Measurements from ENCODE around the gene CA10. TPM values are rescaled to one million over a fixed set of nuclear protein-coding genes. Genes with fewer than 3 reads are reported as not detected.

CA10 gene
- total RNA-seq, 1 experiment from 2014 or later: 0.46 TPM

GRCh38 chr17:51827140-51827539 lies 331.4 kb downstream of the CA10 start:
- H4K8ac ChIP-seq (replicated peaks; ENCODE audit: insufficient read length, low read depth, low read length): no peak overlapping the region
- no CpG with 5 or more reads among the region's 1 CpG for WGBS (ENCODE audit: extremely low coverage, insufficient read length, low lambda C conversion rate)
- Mint-ChIP-seq H3K36me3 (ENCODE audit: insufficient read depth in 1 of 3, low read depth in 3 of 3) (no peaks in the 10 kb centered on the region), H3K9me3 (no peaks in the 10 kb centered on the region; a peak in 1 of 5 replicates), H3K4me3 (no peak overlapping the region), H3K4me1 (peaks cover 7 to 12% of the 10 kb centered on the region in 2 experiments), H3K27ac (no peak overlapping the region), H3K27me3 (ENCODE audit: low read depth) (no peaks in the 10 kb centered on the region)
- no peak overlapping the region for H2BK120ac ChIP-seq (ENCODE audit: low read depth, low read length, poor library complexity, severe bottlenecking)
- no peak overlapping the region for H3K9ac ChIP-seq (ENCODE audit: extremely low read depth, insufficient read length, low read length)
- H4K20me1 ChIP-seq (ENCODE audit: control insufficient read depth, insufficient read depth, insufficient read length): no peaks in the 10 kb centered on the region
- no peak overlapping the region for H3K4ac ChIP-seq (ENCODE audit: low read depth, low read length)
- no peaks in the 10 kb centered on the region for H3K79me2 ChIP-seq (ENCODE audit: insufficient read depth, low read length)
- H2AK5ac ChIP-seq (ENCODE audit: insufficient read length, low read length): no peak overlapping the region
- no peak overlapping the region for H2BK12ac ChIP-seq (ENCODE audit: insufficient read length, low read depth, low read length)
- H2BK5ac ChIP-seq (ENCODE audit: insufficient read length, low read length): no peak overlapping the region
- no peaks in the 10 kb centered on the region for H3K79me1 ChIP-seq (ENCODE audit: insufficient read depth, low read depth, low read length, poor library complexity, severe bottlenecking)
- H2AFZ ChIP-seq (ENCODE audit: low read length): no peak overlapping the region
- H3K56ac ChIP-seq (ENCODE audit: insufficient read length, low read depth, low read length): no peak overlapping the region
- H3K4me2 ChIP-seq (ENCODE audit: insufficient read depth, insufficient read length, low read length): no peak overlapping the region
- no peak for DNase-seq
- H3K9me3 ChIP-seq (ENCODE audit: control insufficient read depth, low read depth, low read length): no peaks in the 10 kb centered on the region
- no peaks in the 10 kb centered on the region for H3K4me1 ChIP-seq (ENCODE audit: insufficient read depth, low read length)
- no peaks in the 10 kb centered on the region for H3K27me3 ChIP-seq (ENCODE audit: insufficient read depth, low read length)
- H3T11ph ChIP-seq (ENCODE audit: low read length): no peak overlapping the region
- H3K23ac ChIP-seq (ENCODE audit: insufficient read length, low read depth, low read length): no peak overlapping the region
- H3K27ac ChIP-seq (ENCODE audit: insufficient read length, low read depth, low read length): no peak overlapping the region
- no peak overlapping the region for H2BK20ac ChIP-seq (ENCODE audit: low read depth, low read length, poor library complexity, severe bottlenecking)
- H3K23me2 ChIP-seq (ENCODE audit: insufficient read length, low read depth, low read length, poor library complexity, severe bottlenecking): no peaks in the 10 kb centered on the region
- H4K91ac ChIP-seq (ENCODE audit: insufficient read length, low read depth, low read length): no peak overlapping the region
- no peak overlapping the region for H3K18ac ChIP-seq (ENCODE audit: insufficient read length, low read depth, low read length)
- H4K5ac ChIP-seq (ENCODE audit: insufficient read length, low read depth, low read length): no peak overlapping the region
- no peak overlapping the region for H3K14ac ChIP-seq (ENCODE audit: insufficient read depth, low read length)
- H2BK15ac ChIP-seq (ENCODE audit: low read depth, low read length): no peak overlapping the region
- TF ChIP-seq, protein P1, sequence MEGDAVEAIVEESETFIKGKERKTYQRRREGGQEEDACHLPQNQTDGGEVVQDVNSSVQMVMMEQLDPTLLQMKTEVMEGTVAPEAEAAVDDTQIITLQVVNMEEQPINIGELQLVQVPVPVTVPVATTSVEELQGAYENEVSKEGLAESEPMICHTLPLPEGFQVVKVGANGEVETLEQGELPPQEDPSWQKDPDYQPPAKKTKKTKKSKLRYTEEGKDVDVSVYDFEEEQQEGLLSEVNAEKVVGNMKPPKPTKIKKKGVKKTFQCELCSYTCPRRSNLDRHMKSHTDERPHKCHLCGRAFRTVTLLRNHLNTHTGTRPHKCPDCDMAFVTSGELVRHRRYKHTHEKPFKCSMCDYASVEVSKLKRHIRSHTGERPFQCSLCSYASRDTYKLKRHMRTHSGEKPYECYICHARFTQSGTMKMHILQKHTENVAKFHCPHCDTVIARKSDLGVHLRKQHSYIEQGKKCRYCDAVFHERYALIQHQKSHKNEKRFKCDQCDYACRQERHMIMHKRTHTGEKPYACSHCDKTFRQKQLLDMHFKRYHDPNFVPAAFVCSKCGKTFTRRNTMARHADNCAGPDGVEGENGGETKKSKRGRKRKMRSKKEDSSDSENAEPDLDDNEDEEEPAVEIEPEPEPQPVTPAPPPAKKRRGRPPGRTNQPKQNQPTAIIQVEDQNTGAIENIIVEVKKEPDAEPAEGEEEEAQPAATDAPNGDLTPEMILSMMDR (conservative IDR thresholded peaks at IDR 0.05): no peak

All from H9 (cell line).